DOHH2 (cell line): ENCODE results near the gene EGLN1.

ENCODE experiments used
- H3F3A ChIP-seq: fragments of 200-600 bp; sonication (generic), shearing (Covaris generic); 2 replicates; pipeline ENCODE4 v1.6.0; 2016; ENCODE audit warnings: antibody characterized with exemption, mild to moderate bottlenecking; ENCODE audit not compliant: control insufficient read depth, insufficient read depth
- H3K27ac ChIP-seq: fragments of 200-600 bp; sonication (generic); 2 replicates; pipeline ENCODE4 v1.5.1; 2014; ENCODE audit warnings: low read depth, mild to moderate bottlenecking, low read length, moderate library complexity
- H3K27me3 ChIP-seq: fragments of 200-600 bp; sonication (generic); 2 replicates; pipeline ENCODE4 v1.6.1; 2014; ENCODE audit warnings: mild to moderate bottlenecking, low read length, mixed read lengths; ENCODE audit not compliant: control insufficient read depth
- H3K36me3 ChIP-seq: fragments of 200-600 bp; sonication (generic); 2 replicates; pipeline ENCODE4 v1.6.1; 2014; ENCODE audit warnings: mild to moderate bottlenecking, low read length, moderate library complexity, mixed read lengths; ENCODE audit not compliant: control insufficient read depth
- H3K4me1 ChIP-seq: fragments of 200-600 bp; sonication (generic); 2 replicates; pipeline ENCODE4 v1.6.1; 2014; ENCODE audit warnings: mild to moderate bottlenecking, low read length, mixed read lengths; ENCODE audit not compliant: control insufficient read depth
- H3K4me2 ChIP-seq: fragments of 200-600 bp; sonication (generic); 2 replicates; pipeline ENCODE4 v1.6.0; 2014; ENCODE audit warnings: mild to moderate bottlenecking, low read length, moderate library complexity
- H3K4me3 ChIP-seq: fragments of 200-600 bp; sonication (generic); 2 replicates; pipeline ENCODE4 v1.5.1; 2014; ENCODE audit warnings: mild to moderate bottlenecking, low read length, mixed read lengths
- H3K79me2 ChIP-seq: fragments of 200-600 bp; sonication (generic); 2 replicates; pipeline ENCODE4 v1.6.1; 2014; ENCODE audit warnings: mild to moderate bottlenecking, low read length, mixed read lengths; ENCODE audit not compliant: control insufficient read depth
- H3K9me2 ChIP-seq: fragments of 200-600 bp; sonication (generic); replicated peaks from 2 replicates; pipeline ENCODE4 v1.6.1; 2014; ENCODE audit warnings: mild to moderate bottlenecking, low read length, mixed read lengths; ENCODE audit not compliant: control insufficient read depth
- H3K9me3 ChIP-seq: fragments of 200-600 bp; sonication (generic); 2 replicates; pipeline ENCODE4 v1.6.1; 2014; ENCODE audit warnings: antibody characterized with exemption, low read length, mixed read lengths; ENCODE audit not compliant: control insufficient read depth, insufficient read depth
- H4K20me1 ChIP-seq: fragments of 200-600 bp; sonication (generic); 2 replicates; pipeline ENCODE4 v1.6.0; 2014; ENCODE audit warnings: low read depth, mild to moderate bottlenecking, antibody characterized with exemption, low read length, moderate library complexity; ENCODE audit not compliant: control insufficient read depth, insufficient read depth
- CTCF ChIP-seq: fragments of 200-600 bp; sonication (generic); IDR thresholded peaks from one replicate; pipeline ENCODE4 v1.5.1; 2014; ENCODE audit warnings: antibody characterized with exemption, mild to moderate bottlenecking, low read depth, low read length; ENCODE audit not compliant: poor library complexity, severe bottlenecking
- EZH2phosphoT487 ChIP-seq: fragments of 200-600 bp; sonication (generic); IDR thresholded peaks from 2 replicates; pipeline ENCODE4 v1.6.1; 2017; ENCODE audit warnings: borderline replicate concordance, mild to moderate bottlenecking, antibody characterized with exemption, low read length, moderate library complexity, mixed read lengths

The EGLN1 gene

GRCh38 chr1:231335663-231336602 is 86.2 kb downstream of the EGLN1 start:
- Histone ChIP-seq H3F3A (peaks cover 4% of the 10 kb centered on the region), H3K4me1 (peaks cover 49% of the 10 kb centered on the region), H3K4me3 (peak overlapping the region; percentile 98), H3K27me3 (no peaks in the 10 kb centered on the region), H3K79me2 (peaks cover 92% of the 10 kb centered on the region), H3K4me2 (peak overlapping the region; percentile 81), H4K20me1 (peaks cover 27% of the 10 kb centered on the region), H3K27ac (no peak overlapping the region), H3K36me3 (peaks cover 50% of the 10 kb centered on the region), H3K9me2 (no peaks in the 10 kb centered on the region), H3K9me3 (no peaks in the 10 kb centered on the region)
- no peak for TF ChIP-seq EZH2phosphoT487
- TF ChIP-seq CTCF = no peak

DNA sequence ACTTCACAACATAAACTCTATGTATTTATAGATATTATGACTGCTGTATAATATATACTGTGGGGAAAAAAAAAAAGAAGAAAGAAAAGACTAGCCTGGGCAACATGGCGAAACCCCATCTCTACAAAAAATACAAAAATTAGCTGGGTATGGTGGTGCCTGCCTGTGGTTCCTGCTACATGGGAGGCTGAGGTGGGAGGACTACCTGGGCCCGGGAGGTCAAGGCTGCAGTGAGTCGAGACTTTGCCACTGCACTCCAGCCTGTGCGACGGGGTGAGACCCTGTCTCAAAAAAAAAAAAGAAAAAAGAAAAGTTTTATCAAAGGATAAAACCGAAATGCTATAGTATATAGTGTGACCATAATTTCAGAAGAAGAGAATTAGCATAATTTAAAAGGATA is 87.1 kb downstream of the EGLN1 start:
- no peak for TF ChIP-seq CTCF
- TF ChIP-seq EZH2phosphoT487 = no peak
- Histone ChIP-seq H3K4me3 (peak overlapping the region; percentile 98), H4K20me1 (peaks cover 23% of the 10 kb centered on the region)

DNA sequence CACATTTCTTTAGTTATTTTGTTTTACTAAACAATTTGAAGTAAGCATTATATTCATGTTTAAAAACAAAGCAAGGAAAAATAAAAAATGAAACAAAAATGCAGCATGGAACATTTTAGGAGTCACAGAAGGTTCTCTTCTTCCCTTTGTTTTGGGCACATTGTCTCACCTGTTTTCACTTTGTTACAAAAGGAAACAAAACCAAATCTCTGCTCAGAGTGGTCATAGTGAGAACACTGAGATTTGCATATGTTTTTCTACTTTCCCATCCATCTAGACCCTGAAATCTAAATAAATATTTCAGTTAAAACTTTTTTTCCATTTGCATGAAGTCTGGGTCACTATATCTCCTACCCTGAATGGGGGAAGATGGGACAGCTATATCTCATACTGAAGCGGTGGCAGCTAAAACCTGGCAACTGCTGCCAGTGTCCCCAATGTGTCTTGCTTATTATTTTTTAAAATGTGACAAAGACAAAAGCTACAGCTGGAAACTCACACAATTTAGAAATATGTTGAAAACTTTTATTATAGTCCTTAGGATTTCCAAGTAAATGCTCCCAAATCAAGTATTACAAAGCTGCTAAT is 87.9 kb downstream of the EGLN1 start:
- Histone ChIP-seq H3K4me1 (peaks cover 43% of the 10 kb centered on the region), H4K20me1 (peaks cover 23% of the 10 kb centered on the region), H3K27me3 (no peaks in the 10 kb centered on the region), H3K9me3 (no peaks in the 10 kb centered on the region), H3K9me2 (no peaks in the 10 kb centered on the region), H3K4me3 (peak overlapping the region; percentile 98), H3F3A (peaks cover 4% of the 10 kb centered on the region), H3K4me2 (peak overlapping the region; percentile 81), H3K79me2 (peaks cover 75% of the 10 kb centered on the region), H3K27ac (no peak overlapping the region), H3K36me3 (peaks cover 42% of the 10 kb centered on the region)
- no peak for TF ChIP-seq CTCF

More for the DNA sequence above, 87.1 kb downstream of the EGLN1 start:
- H3K9me2 ChIP-seq = no peaks in the 10 kb centered on the region
- H3K9me3 ChIP-seq = no peaks in the 10 kb centered on the region
- H3K36me3 ChIP-seq = peaks cover 42% of the 10 kb centered on the region
- peaks cover 82% of the 10 kb centered on the region for H3K79me2 ChIP-seq
- H3F3A ChIP-seq = peaks cover 4% of the 10 kb centered on the region
- no peaks in the 10 kb centered on the region for H3K27me3 ChIP-seq
- peak overlapping the region; percentile 81 for H3K4me2 ChIP-seq
- H3K4me1 ChIP-seq = peaks cover 49% of the 10 kb centered on the region
- H3K27ac ChIP-seq = no peak overlapping the region
